Measurements from ENCODE around the gene IL1B.
A peak's percentile ranks its signal among the peaks of the same experiment; 100 is the strongest.
"Not testable (repeated sequence)": the region's sequence is repeated elsewhere in the genome, so short reads cannot be mapped to it uniquely, and the experiment has no call there.

IL1B gene

GRCh38 chr2:112870841-112871835, 34.6 kb upstream of the IL1B start:
- no peak for DNase-seq (ENCODE audit: low read depth)
- no peak overlapping the region for H3K4me3 ChIP-seq (replicated peaks; ENCODE audit: low read depth, low read length)
- TF ChIP-seq CTCF (IDR thresholded peaks at IDR 0.05; ENCODE audit: low read length, missing control alignments) = no peak

DNA sequence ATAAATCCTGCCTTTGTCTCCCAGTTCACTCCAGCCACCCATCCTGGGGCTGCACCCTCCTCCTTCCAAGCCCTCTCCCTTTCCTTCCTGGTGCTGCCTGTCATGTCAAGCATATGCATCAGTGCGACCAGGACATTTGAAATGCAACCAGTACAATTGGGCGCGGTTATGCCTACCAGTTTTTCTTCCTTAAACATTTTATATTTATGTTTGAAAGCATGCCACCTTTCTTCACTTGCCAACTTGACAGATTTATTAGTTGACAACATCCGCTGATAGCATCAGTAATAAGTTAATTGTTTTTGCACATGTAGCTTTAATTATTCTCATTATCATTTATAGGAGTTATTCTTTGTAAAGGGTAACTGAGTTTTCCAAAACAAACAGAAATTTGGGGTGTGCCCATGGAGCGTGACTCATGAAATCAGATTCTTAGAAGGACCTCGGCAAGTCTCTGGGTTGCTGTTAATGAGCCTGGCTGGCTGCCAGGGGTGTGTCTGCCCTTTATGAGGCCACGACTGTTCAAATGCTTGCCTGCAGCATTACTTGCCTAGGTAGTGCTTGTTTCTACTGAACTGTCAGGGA, 32.8 kb upstream of the IL1B start:
- TF ChIP-seq CTCF (IDR thresholded peaks at IDR 0.05; ENCODE audit: low read length, missing control alignments) = no peak
- DNase-seq (ENCODE audit: low read depth) = peak; percentile 54
- no peak overlapping the region for H3K4me3 ChIP-seq (replicated peaks; ENCODE audit: low read depth, low read length)

DNA sequence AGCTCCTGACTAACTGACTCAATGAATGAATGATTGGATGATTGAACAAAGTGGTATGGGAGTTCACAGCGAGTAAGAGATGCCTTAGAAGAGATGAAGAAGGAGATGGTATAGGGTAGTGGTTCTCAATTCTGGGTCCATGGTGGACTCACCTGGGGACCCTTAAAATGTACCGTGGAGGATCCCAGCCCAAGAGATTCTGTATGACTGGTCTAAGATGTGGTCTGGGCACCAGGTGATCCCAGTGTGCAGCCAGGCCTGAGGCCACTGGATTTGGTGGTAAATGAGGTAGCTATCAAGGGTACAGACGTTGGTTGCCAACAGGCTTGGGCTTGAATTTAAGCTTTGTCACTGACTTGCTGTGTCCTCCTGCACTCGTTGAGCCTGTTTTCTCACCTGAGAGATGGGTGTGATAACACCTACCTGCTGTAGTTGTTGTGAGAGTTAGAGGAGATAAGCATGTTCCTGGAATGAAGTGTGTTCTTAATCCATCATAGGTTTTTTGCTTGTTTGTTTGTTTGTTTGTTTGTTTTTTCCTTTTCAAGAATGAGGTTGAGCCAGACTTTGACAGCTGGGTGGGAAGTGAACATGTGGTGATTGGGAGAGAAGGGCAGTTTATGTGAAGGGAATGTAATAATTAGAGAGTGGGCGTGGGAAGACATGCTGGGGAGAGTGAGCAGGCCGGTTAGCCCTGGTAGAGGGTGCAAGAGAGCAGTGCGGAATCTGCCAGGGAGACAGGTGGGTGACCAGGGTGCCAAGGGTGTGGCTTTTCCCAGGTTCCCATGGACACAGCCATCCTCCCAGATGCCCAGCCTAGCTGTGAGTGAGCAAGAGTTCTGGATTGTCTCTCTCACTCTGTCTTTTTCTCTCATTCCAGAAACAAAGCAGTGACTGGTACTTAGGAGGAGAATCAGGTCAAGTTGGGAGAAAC, 31.4 kb upstream of the IL1B start:
- DNase-seq (ENCODE audit: low read depth) = no peak
- no peak overlapping the region for H3K4me3 ChIP-seq (replicated peaks; ENCODE audit: low read depth, low read length)
- TF ChIP-seq CTCF (IDR thresholded peaks at IDR 0.05; ENCODE audit: low read length, missing control alignments) = no peak

GRCh38 chr2:112866128-112866835, 29.7 kb upstream of the IL1B start:
- no peak for TF ChIP-seq CTCF (IDR thresholded peaks at IDR 0.05; ENCODE audit: low read length, missing control alignments)
- H3K4me3 ChIP-seq (replicated peaks; ENCODE audit: low read depth, low read length) = no peak overlapping the region
- DNase-seq (ENCODE audit: low read depth) = no peak

DNA sequence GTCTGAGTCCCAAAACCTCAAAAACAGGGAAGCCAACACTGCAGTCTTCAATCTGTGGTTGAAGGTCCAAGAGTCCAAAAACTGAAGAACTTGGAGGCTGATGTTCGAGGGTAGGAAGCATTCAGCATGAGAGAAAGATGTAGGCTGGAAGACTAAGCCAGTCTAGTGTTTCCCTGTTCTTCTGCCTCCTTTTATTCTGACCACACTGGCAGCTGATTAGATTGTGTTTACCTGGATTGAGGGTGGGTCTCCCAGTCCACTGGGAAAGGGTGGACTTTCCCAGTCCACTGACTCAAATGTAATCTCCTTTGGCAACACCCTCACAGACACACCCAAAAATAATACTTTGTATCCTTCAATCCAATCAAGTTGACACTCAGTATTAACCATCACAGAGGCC, 27.5 kb upstream of the IL1B start:
- no peak for DNase-seq (ENCODE audit: low read depth)
- no peak for TF ChIP-seq CTCF (IDR thresholded peaks at IDR 0.05; ENCODE audit: low read length, missing control alignments)
- no peak overlapping the region for H3K4me3 ChIP-seq (replicated peaks; ENCODE audit: low read depth, low read length)

DNA sequence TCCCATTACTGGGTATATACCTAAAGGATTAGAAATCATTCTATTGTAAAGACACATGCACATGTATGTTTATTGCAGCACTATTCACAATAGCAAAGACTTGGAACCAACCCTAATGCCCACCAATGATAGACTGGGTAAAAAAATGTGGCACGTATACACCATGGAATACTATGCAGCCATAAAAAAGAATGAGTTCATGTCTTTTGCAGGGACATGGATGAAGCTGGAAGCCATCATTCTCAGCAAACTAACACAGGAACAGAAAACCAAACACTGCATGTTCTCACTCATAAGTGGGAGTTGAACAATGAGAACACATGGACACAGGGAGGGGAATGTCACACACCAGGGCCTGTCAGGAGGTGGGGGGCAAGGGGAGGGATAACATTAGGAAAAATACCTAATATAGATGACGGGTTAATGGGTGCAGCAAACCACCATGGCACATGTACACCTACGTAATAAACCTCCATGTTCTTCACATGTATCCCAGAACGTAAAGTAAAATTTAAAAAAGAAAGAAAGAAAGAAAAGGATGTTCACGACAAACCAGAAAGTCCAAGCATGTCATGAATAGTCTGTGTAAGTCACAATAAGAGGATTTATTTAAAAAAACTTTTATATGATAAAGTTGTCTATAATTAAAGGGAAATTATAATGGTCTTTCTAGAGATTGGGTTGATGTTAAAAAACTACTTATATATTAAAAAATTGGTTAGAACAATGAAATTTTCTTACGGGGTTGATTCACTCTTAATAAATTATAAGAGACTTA, 23.0 kb upstream of the IL1B start:
- DNase-seq (ENCODE audit: low read depth); H3K4me3 ChIP-seq (replicated peaks; ENCODE audit: low read depth, low read length): not testable (repeated sequence)

Data from fibroblast of pulmonary artery (primary cell).